IPS-15b (cell line): ENCODE data around the gene SEMA6A.

Source experiments
- H3K27me3 ChIP-seq: one replicate; pipeline ENCODE4 v1.6.1; 2013; ENCODE audit warnings: low read length; ENCODE audit not compliant: control insufficient read depth, insufficient read depth
- H3K36me3 ChIP-seq: one replicate; pipeline ENCODE4 v1.6.1; 2013; ENCODE audit warnings: low read length; ENCODE audit not compliant: control insufficient read depth, insufficient read depth
- H3K4me1 ChIP-seq: one replicate; pipeline ENCODE4 v1.6.1; 2013; ENCODE audit warnings: mild to moderate bottlenecking, low read length; ENCODE audit not compliant: control insufficient read depth, insufficient read depth
- H3K4me3 ChIP-seq: one replicate; pipeline ENCODE4 v1.5.1; 2013; ENCODE audit warnings: low read depth, low read length
- H3K9ac ChIP-seq: one replicate; pipeline ENCODE4 v1.6.1; 2013; ENCODE audit warnings: low read depth, mild to moderate bottlenecking, low read length
- H3K9me3 ChIP-seq: one replicate; pipeline ENCODE4 v1.6.1; 2013; ENCODE audit warnings: mild to moderate bottlenecking, low read length; ENCODE audit not compliant: control insufficient read depth, insufficient read depth

Gene SEMA6A

DNA sequence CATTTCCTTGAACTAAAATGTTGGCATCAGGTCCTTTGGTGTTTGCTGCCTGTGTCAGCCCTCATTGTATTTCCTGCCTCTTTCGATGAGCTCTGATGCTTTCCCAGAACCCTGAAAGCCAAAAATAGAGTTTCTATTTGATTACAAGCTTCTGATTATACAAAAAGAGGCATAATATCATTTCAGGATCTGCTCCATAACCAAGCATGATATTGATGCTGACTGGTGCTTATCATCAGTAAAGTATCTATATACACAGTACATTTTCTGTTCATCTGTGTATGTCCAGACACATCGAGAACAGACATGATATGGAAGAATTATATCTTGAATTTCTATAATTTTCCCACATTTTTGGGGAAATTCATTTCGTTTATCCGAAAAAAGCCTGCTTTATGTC lies 58.6 kb downstream of the SEMA6A start:
- no peak overlapping the region for H3K4me3 ChIP-seq
- H3K36me3 ChIP-seq = no peaks in the 10 kb centered on the region
- H3K27me3 ChIP-seq = no peaks in the 10 kb centered on the region
- peak overlapping the region; percentile 48 for H3K9ac ChIP-seq
- H3K4me1 ChIP-seq = peaks cover 42% of the 10 kb centered on the region
- H3K9me3 ChIP-seq = no peaks in the 10 kb centered on the region

DNA sequence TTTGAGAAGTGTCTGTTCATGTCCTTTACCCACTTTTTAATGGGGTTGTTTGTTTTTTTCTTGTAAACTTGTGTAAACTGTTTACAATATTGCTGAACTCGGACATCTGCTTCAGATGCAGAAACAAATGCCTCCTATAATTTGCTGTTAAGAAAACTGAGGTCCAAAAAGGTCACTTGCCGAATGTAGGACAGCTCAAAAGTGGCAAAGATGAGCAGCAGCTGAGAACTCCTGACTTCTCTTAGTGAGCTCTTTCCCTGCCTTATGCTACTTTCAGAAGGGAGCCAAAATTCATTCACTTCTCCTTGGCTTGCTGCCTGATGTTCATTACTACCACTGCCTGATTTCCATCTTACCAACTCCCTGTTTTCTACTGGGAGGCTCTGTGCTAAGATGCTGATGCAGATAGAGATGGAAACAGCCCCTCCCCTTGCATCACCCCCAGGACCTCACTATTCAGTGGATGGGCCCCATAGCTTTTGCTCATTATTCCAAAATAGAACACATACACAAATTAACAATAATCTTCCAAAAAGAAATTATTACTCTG lies 60.1 kb downstream of the SEMA6A start:
- Histone ChIP-seq H3K4me1 (peaks cover 47% of the 10 kb centered on the region), H3K9me3 (no peaks in the 10 kb centered on the region), H3K27me3 (no peaks in the 10 kb centered on the region), H3K9ac (no peak overlapping the region), H3K36me3 (no peaks in the 10 kb centered on the region), H3K4me3 (no peak overlapping the region)

DNA sequence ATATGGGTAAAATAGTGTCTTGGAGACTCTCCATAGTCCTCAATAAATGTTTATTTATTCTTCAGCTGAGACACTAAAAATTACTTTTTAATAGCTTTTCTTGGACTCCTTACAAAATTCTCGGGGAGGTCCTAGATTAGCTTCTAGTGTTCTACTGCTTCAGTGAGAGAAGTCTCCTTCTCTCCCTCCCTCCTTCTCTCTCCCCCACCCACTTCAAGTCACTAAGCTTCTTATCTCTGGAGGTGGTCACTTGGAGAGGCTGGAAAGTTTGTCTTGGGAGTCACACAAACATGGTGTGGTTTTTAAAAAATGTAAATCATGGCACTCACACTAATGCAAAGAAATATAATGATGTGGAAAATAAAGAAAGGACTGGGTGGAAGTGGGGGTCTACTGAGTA lies 64.1 kb downstream of the SEMA6A start:
- Histone ChIP-seq H3K27me3 (no peaks in the 10 kb centered on the region), H3K4me1 (peaks cover 40% of the 10 kb centered on the region), H3K9me3 (no peaks in the 10 kb centered on the region), H3K36me3 (no peaks in the 10 kb centered on the region), H3K9ac (no peak overlapping the region), H3K4me3 (no peak overlapping the region)

DNA sequence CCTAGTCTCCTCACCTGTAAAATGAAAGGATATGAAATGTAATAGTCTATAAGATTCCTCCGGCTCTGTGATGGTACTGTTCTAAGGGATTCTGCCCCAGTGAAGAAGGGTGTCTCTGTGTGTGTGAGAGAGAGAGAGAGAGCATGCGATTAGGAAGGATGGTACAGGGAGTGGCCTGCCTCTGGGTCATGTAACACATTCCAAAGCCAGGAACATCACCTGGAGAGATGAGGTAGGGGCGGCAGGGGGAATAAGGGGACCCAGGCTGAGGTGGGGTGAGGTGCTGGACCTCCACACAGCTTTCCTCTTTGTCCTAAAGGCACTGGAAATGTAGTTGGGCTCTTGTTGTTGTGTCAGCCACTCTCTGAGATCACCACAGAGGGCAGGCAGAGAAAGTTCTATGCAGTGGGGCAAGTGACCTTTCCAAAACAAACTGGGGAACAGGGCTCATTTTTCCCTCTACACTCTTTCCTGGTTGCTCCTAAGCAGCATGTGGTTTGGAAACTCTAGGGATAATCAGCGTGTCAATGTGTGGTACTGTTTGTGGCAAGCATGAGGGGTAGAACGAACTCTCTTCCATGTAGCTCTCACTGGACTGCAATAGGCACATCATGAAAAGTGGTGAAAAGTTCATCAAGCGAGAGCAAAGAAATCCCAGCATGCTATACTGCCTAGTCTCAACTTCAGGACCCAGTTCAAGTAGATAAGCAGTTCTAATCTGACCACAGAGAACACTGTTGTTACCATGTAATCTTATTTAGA lies 65.0 kb downstream of the SEMA6A start:
- Histone ChIP-seq H3K36me3 (peaks cover 2% of the 10 kb centered on the region), H3K9ac (no peak overlapping the region), H3K4me3 (no peak overlapping the region), H3K4me1 (peaks cover 40% of the 10 kb centered on the region), H3K27me3 (no peaks in the 10 kb centered on the region), H3K9me3 (no peaks in the 10 kb centered on the region)

DNA sequence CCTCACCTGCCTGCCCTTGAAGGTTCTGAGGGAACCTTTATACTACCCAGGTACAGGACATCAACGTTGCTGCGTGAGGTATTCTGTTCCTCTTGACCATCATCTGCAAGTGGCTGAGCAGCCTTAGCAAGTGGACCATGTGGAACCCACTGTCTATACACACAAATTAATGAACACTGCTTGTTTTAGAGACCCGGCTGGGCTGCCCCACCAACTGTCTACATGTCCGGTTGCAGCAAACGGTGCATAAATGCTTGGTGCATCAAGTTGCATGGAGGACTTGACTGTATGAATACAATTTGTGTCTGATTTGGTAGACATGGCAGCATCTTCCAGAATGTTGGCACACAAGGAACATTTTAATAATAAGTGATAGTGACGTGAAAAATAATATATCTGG lies 65.8 kb downstream of the SEMA6A start:
- no peak overlapping the region for H3K9ac ChIP-seq
- peaks cover 40% of the 10 kb centered on the region for H3K4me1 ChIP-seq

DNA sequence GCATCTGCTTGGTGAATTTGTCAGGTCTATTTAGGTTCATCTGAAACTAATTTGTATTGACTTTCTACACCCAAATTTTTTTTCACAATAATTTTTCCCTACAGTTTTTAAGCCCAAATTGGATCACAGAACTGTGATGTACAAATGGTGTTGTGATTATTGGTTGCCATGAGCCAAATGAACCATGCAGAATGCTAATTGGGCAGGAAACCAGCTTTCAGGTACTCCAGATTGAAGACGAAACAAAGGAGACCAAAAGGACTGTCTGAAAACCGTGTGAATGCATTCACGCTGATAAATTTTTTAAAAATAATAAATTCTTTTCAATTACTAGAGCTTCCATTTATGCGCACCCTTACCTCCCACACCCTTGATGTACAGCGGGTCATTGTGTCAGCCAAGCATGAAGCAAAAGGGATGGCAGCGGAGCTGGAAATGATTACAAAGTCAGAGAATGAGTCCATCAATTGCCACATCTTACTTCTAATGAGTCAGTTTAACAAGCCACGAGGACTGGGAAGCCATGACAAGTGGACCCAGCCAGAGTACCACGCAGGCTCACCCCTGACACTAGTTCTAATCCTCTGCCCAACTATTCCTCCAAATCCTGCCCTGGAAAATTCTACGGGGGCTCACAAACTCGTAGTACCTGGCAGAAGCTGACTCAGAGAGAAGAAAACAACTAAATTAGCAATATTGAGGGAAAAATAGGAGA lies 66.5 kb downstream of the SEMA6A start:
- H3K27me3 ChIP-seq = no peaks in the 10 kb centered on the region
- no peaks in the 10 kb centered on the region for H3K9me3 ChIP-seq
- no peak overlapping the region for H3K4me3 ChIP-seq
- peaks cover 16% of the 10 kb centered on the region for H3K36me3 ChIP-seq
- no peak overlapping the region for H3K9ac ChIP-seq
- H3K4me1 ChIP-seq = peaks cover 40% of the 10 kb centered on the region

More for the DNA sequence above, 65.8 kb downstream of the SEMA6A start:
- Histone ChIP-seq H3K36me3 (peaks cover 10% of the 10 kb centered on the region), H3K27me3 (no peaks in the 10 kb centered on the region), H3K9me3 (no peaks in the 10 kb centered on the region), H3K4me3 (no peak overlapping the region)

DNA sequence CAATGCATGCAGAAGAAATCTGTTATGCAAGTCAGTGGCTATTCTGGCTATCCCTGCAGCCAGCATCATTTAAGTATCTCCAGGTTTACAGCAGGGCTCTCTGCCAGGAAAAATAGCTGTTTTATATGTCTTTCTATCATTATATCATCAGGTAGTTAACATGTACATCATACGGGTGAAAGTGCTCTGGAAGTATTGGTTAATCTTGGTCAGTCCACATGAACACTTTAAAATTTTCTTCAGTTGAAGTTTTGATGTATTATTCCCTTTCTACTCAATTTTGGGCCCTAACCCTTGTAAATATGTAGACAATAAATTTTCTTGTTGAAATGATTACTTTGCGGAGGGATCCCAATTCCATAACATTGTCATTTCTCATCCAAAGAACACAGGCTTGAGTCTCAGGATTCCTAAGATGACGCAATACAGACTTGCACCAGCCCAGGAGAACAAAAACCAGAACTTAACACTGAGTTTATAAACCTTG lies 67.5 kb downstream of the SEMA6A start:
- Histone ChIP-seq H3K9ac (no peak overlapping the region), H3K9me3 (no peaks in the 10 kb centered on the region), H3K4me3 (no peak overlapping the region), H3K4me1 (peaks cover 35% of the 10 kb centered on the region), H3K36me3 (peaks cover 26% of the 10 kb centered on the region), H3K27me3 (no peaks in the 10 kb centered on the region)

DNA sequence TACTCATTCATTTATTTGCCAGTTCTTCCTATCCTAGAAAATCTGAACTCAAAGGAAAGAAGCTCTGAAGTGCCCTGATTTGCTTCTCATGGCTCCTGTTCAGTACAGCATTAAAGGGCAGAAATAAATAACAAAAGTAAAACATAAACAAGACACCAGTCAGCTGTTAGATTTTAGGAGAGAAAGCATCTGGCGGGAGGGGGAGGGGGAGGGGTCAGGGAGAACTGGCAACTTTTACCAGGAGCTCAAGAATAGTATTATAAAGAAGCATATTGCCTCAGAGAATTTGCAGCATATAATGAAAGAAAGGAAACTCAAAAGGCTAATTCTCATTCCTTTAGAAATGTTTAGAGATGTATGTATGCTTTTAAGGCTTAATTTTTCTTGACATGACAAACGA lies 68.1 kb downstream of the SEMA6A start:
- H3K36me3 ChIP-seq = peaks cover 29% of the 10 kb centered on the region
- no peak overlapping the region for H3K4me3 ChIP-seq
- no peaks in the 10 kb centered on the region for H3K27me3 ChIP-seq
- no peak overlapping the region for H3K9ac ChIP-seq
- no peaks in the 10 kb centered on the region for H3K9me3 ChIP-seq
- H3K4me1 ChIP-seq = peaks cover 29% of the 10 kb centered on the region

DNA sequence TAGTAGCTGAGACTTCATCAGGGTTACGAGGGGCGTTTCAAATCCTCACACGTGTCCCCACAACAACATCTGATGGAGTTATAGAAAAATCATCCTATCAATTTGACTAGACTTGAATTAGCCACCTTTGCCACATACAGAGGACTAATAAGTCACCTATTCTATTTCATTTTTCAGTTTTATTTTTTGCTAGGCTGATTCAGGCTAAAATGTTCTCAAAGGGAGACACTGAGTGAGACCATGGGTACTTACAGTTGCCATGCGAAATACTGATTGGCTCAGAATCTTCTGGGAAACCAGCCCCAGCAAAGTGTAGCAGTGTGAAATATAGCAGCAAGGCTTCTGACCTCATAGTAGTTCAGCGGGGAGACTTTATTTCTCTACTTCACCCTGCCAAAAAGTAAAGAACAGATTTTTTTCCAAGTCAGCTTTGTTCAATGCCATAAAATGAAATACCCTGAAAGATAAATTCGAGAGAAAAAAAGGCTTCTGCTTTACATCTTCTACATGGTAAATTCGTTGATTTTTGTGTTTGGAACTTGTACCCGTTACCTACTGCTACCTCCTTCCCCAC lies 69.9 kb downstream of the SEMA6A start:
- H3K4me3 ChIP-seq = no peak overlapping the region
- H3K36me3 ChIP-seq = peaks cover 29% of the 10 kb centered on the region
- H3K9ac ChIP-seq = peak overlapping the region; percentile 26
- H3K9me3 ChIP-seq = no peaks in the 10 kb centered on the region
- H3K27me3 ChIP-seq = no peaks in the 10 kb centered on the region
- H3K4me1 ChIP-seq = peaks cover 20% of the 10 kb centered on the region

DNA sequence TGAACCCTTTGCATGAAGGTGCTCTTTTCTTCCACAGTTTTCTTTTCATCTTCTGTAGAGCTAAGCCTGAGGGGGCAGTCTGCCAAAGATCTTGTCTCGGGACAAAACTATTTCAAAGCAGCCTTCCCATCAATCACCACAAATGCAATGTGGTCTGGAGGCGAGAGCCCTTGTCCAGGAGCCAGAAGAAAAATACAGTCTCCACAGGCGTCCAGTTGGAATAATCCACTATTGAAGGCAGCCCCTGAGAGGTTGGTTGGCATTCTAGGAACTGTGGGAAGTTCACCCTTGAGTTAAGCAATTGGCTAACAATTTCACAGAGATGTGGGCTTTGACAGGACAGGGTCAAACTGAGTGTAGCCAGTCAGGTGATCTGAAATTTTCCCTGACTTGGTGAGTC lies 72.0 kb downstream of the SEMA6A start:
- H3K9ac ChIP-seq = no peak overlapping the region
- no peaks in the 10 kb centered on the region for H3K9me3 ChIP-seq
- H3K4me1 ChIP-seq = peaks cover 16% of the 10 kb centered on the region
- H3K27me3 ChIP-seq = no peaks in the 10 kb centered on the region
- H3K4me3 ChIP-seq = no peak overlapping the region
- peaks cover 29% of the 10 kb centered on the region for H3K36me3 ChIP-seq

DNA sequence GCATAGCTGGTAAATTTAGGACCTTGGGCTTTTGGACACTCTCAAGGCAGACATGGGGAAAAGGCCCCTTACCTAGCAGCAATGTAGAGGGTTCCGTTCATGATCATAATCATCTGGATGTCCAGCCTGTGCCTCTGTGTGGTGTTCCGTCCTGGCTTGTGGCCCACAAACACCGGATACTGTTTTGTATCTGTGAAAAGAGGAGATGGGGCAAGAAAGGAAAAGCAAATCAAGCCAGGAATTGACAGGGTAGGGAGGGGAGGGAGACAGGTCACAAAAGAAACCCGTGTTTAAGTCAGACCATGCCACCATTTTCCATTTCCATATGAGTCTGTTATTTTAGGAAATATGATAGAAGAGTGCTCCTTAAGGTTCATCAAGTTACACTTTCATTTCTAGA lies 72.5 kb downstream of the SEMA6A start:
- H3K4me1 ChIP-seq = peaks cover 16% of the 10 kb centered on the region
- no peaks in the 10 kb centered on the region for H3K27me3 ChIP-seq
- H3K9ac ChIP-seq = no peak overlapping the region
- no peaks in the 10 kb centered on the region for H3K9me3 ChIP-seq
- peaks cover 29% of the 10 kb centered on the region for H3K36me3 ChIP-seq
- no peak overlapping the region for H3K4me3 ChIP-seq
